GM13976 (cell line): ENCODE data around the gene PIK3R1.

ENCODE experiments used
- DNase-seq: peaks from one replicate; pipeline ENCODE4 v3.0.0; 2012; ENCODE audit warnings: low spot score
- CTCF ChIP-seq: IDR thresholded peaks from 2 replicates; pipeline ENCODE4 v1.5.1; 2012; ENCODE audit warnings: borderline replicate concordance, mild to moderate bottlenecking; ENCODE audit not compliant: insufficient read depth; ENCODE audit errors: extremely low read depth, missing control alignments, control extremely low read depth
- in situ Hi-C: fragments of 300-500 bp; cut with MboI; formaldehyde crosslinking; loops from one replicate; pipeline ENCODE4 v1.12.0; 2022; ENCODE audit warnings: low sequenced_read_pairs, mixed read lengths, inconsistent platforms; ENCODE audit not compliant: unreplicated experiment

PIK3R1 gene

GRCh38 chr5:68319706-68320412 is 104.3 kb downstream of the PIK3R1 start:
- no peak for DNase-seq
- no peak for TF ChIP-seq CTCF
- in situ Hi-C loops = no loop called here

GRCh38 chr5:68320413-68320986 is 104.9 kb downstream of the PIK3R1 start:
- no peak for TF ChIP-seq CTCF
- in situ Hi-C loops = no loop called here
- no peak for DNase-seq

- in situ Hi-C loops = no loop called here
- TF ChIP-seq CTCF = no peak
- DNase-seq = no peak
Measured at GRCh38 chr5:68325065-68325580, 109.6 kb downstream of the PIK3R1 start.

GRCh38 chr5:68329554-68330255 is 114.1 kb downstream of the PIK3R1 start:
- DNase-seq = no peak
- in situ Hi-C loops = no loop called here
- TF ChIP-seq CTCF = no peak

GRCh38 chr5:68330574-68330973 is 115.0 kb downstream of the PIK3R1 start:
- in situ Hi-C loops = no loop called here
- DNase-seq = no peak

More at GRCh38 chr5:68330574-68330973, 115.0 kb downstream of the PIK3R1 start:
- no peak for TF ChIP-seq CTCF
